Activated effector memory CD4-positive, alpha-beta T cell treated with anti-CD3 and anti-CD28 coated beads, Interleukin-2, amount 50 U/mL, for 16 hours (primary cell): ENCODE measurements around the gene ADAR.
"Not testable (repeated sequence)": the region's sequence is repeated elsewhere in the genome, so short reads cannot be mapped to it uniquely, and the experiment has no call there.

ENCODE experiments used
- DNase-seq: peaks from one replicate; pipeline ENCODE4 v3.0.0-alpha.2; 2020

The ADAR gene

GRCh38 chr1:154607609-154608396, at the start of gene ADAR:
Gene ADAR (minus strand): TSS chr1:154608186. CDS start chr1:154608006, 180 bp downstream.
- DNase-seq: peak; percentile 96

- no peak for DNase-seq
These were observed 49.6 kb upstream of the ADAR start for GRCh38 chr1:154657556-154657955.

GRCh38 chr1:154652893-154653292, 44.9 kb upstream of the ADAR start:
- no peak for DNase-seq

- not testable (repeated sequence) for DNase-seq
These were observed 36.7 kb upstream of the ADAR start for GRCh38 chr1:154644724-154645123.

GRCh38 chr1:154641534-154641933, 33.5 kb upstream of the ADAR start:
- DNase-seq: no peak

- DNase-seq: no peak
These were observed 31.9 kb upstream of the ADAR start for GRCh38 chr1:154639876-154640275.

- DNase-seq: no peak
These were observed 27.2 kb upstream of the ADAR start for GRCh38 chr1:154635171-154635570.

- DNase-seq: no peak
These were observed 21.7 kb upstream of the ADAR start for GRCh38 chr1:154629675-154630073.

GRCh38 chr1:154629061-154629674, 21.2 kb upstream of the ADAR start:
- DNase-seq: no peak

- DNase-seq: no peak
These were observed 20.1 kb upstream of the ADAR start for GRCh38 chr1:154628121-154628405.

GRCh38 chr1:154627257-154628120, 19.5 kb upstream of the ADAR start:
- DNase-seq: peak; percentile 96

GRCh38 chr1:154626456-154627256, 18.7 kb upstream of the ADAR start:
- no peak for DNase-seq

GRCh38 chr1:154624746-154625643, 17.0 kb upstream of the ADAR start:
- no peak for DNase-seq

GRCh38 chr1:154623358-154623757, 15.4 kb upstream of the ADAR start:
- no peak for DNase-seq

- DNase-seq: no peak
These were observed 14.6 kb upstream of the ADAR start for GRCh38 chr1:154622503-154623039.

GRCh38 chr1:154621875-154622274, 13.9 kb upstream of the ADAR start:
- DNase-seq: no peak

- no peak for DNase-seq
These were observed 12.8 kb upstream of the ADAR start for GRCh38 chr1:154620751-154621150.

GRCh38 chr1:154619181-154619948, 11.4 kb upstream of the ADAR start:
- DNase-seq: no peak

- no peak for DNase-seq
These were observed 8.8 kb upstream of the ADAR start for GRCh38 chr1:154616659-154617345.

- DNase-seq: no peak
These were observed 7.4 kb upstream of the ADAR start for GRCh38 chr1:154615411-154615810.
